WTC11 (cell line): ENCODE data around the gene ZNRF2. TPM values are rescaled to one million over a fixed set of nuclear protein-coding genes. Genes with fewer than 3 reads are reported as not detected.

ENCODE experiments used
- ATAC-seq: fragments of 200-7000 bp; cut with Tn5 transposase; 2 replicates; pipeline ENCODE4 v1.10.0; 2021; ENCODE audit warnings: mild to moderate bottlenecking, moderate library complexity
- CTCF ChIA-PET: fragments of 300-600 bp; sonication (Branson Sonifier 250); formaldehyde crosslinking; loops from one replicate; lab custom pipeline; 2021; ENCODE audit warnings: antibody characterized with exemption; lab: Charles Lee
- POLR2A ChIA-PET: fragments of 350-600 bp; sonication (Branson Sonifier 250); formaldehyde crosslinking; loops from one replicate; lab custom pipeline; 2021; ENCODE audit warnings: antibody characterized with exemption; lab: Charles Lee
- DNase-seq: peaks from one replicate; pipeline ENCODE4 v3.0.0; 2021; ENCODE audit warnings: low spot score
- H3K27ac Mint-ChIP-seq: 2 replicates; pipeline ENCODE4 v1.8.0; 2021; ENCODE audit warnings: mixed read lengths
- H3K27me3 Mint-ChIP-seq: 2 replicates; pipeline ENCODE4 v1.8.0; 2021; ENCODE audit warnings: low read depth, mild to moderate bottlenecking, moderate library complexity, mixed read lengths
- H3K36me3 Mint-ChIP-seq: 2 replicates; pipeline ENCODE4 v1.8.0; 2021; ENCODE audit warnings: mixed read lengths
- H3K4me1 Mint-ChIP-seq: 2 replicates; pipeline ENCODE4 v1.8.0; 2022; ENCODE audit warnings: mixed read lengths
- H3K4me3 Mint-ChIP-seq: 2 replicates; pipeline ENCODE4 v1.8.0; 2021; ENCODE audit warnings: mild to moderate bottlenecking, moderate library complexity, mixed read lengths
- H3K9me3 Mint-ChIP-seq: 2 replicates; pipeline ENCODE4 v1.8.0; 2021; ENCODE audit warnings: mixed read lengths
- ATF1 ChIP-seq: sonication (generic); formaldehyde crosslinking; IDR thresholded peaks from 2 replicates; pipeline ENCODE4 v1.8.1; 2023; ENCODE audit warnings: mild to moderate bottlenecking, moderate library complexity, missing genetic modification reagents
- FOXJ3 ChIP-seq: sonication (generic); formaldehyde crosslinking; IDR thresholded peaks from 2 replicates; pipeline ENCODE4 v1.9.0; 2021; ENCODE audit warnings: missing genetic modification reagents, mild to moderate bottlenecking, borderline replicate concordance
- FOXK1 ChIP-seq: sonication (generic); formaldehyde crosslinking; IDR thresholded peaks from 2 replicates; pipeline ENCODE4 v1.8.0; 2022; ENCODE audit warnings: mild to moderate bottlenecking, moderate library complexity, missing genetic modification reagents
- GTF2I ChIP-seq: fragments of 250-450 bp; sonication (Bioruptor Pico); conservative IDR thresholded peaks from 2 replicates; pipeline ENCODE4 v1.4.0; 2021; ENCODE audit warnings: mild to moderate bottlenecking
- HMGA2 ChIP-seq: fragments of 250-450 bp; sonication (Bioruptor Pico); IDR thresholded peaks from 2 replicates; pipeline ENCODE4 v1.4.0; 2021; ENCODE audit warnings: mild to moderate bottlenecking, moderate library complexity
- SMAD3 ChIP-seq: sonication (generic); formaldehyde crosslinking; IDR thresholded peaks from 2 replicates; pipeline ENCODE4 v1.8.0; 2022; ENCODE audit warnings: missing genetic modification reagents, mild to moderate bottlenecking, borderline replicate concordance
- SMAD4 ChIP-seq: sonication (generic); formaldehyde crosslinking; IDR thresholded peaks from 2 replicates; pipeline ENCODE4 v1.8.0; 2022; ENCODE audit warnings: mild to moderate bottlenecking, missing genetic modification reagents
- TP53 ChIP-seq: sonication (generic); formaldehyde crosslinking; IDR thresholded peaks from 2 replicates; pipeline ENCODE4 v1.8.1; 2023; ENCODE audit warnings: mild to moderate bottlenecking, missing genetic modification reagents
- ZNF232 ChIP-seq: sonication (generic); formaldehyde crosslinking; IDR thresholded peaks from 2 replicates; pipeline ENCODE4 v1.8.0; 2022; ENCODE audit warnings: mild to moderate bottlenecking, missing genetic modification reagents
- ZNF263 ChIP-seq: sonication (generic); formaldehyde crosslinking; IDR thresholded peaks from 2 replicates; pipeline ENCODE4 v1.8.1; 2022; ENCODE audit warnings: low read depth, mild to moderate bottlenecking, moderate library complexity, missing genetic modification reagents
- total RNA-seq: library from RNA; stranded (reverse); gene quantifications from 3 replicates; pipeline ENCODE4 v1.2.3, GENCODE V29; 2021
- TF ChIP-seq, protein P1 (sequence below): sonication (generic); formaldehyde crosslinking; IDR thresholded peaks from 2 replicates; pipeline ENCODE4 v1.8.1; 2023; ENCODE audit warnings: mild to moderate bottlenecking, missing genetic modification reagents, borderline replicate concordance
- TF ChIP-seq, protein P2 (sequence below): sonication (generic); formaldehyde crosslinking; IDR thresholded peaks from 2 replicates; pipeline ENCODE4 v1.8.1; 2023; ENCODE audit warnings: mild to moderate bottlenecking, missing genetic modification reagents, moderate library complexity
- TF ChIP-seq, protein P3 (sequence below): sonication (generic); formaldehyde crosslinking; IDR thresholded peaks from 2 replicates; pipeline ENCODE4 v1.8.0; 2022; ENCODE audit warnings: missing genetic modification reagents
- TF ChIP-seq, protein P4 (sequence below): sonication (generic); formaldehyde crosslinking; IDR thresholded peaks from 2 replicates; pipeline ENCODE4 v1.8.1; 2023; ENCODE audit warnings: mild to moderate bottlenecking, missing genetic modification reagents, moderate library complexity
- TF ChIP-seq, protein P5 (sequence below): sonication (generic); formaldehyde crosslinking; IDR thresholded peaks from 2 replicates; pipeline ENCODE4 v1.8.0; 2022; ENCODE audit warnings: mild to moderate bottlenecking, missing genetic modification reagents
- TF ChIP-seq, protein P6 (sequence below): sonication (generic); formaldehyde crosslinking; IDR thresholded peaks from 2 replicates; pipeline ENCODE4 v1.8.1; 2022; ENCODE audit warnings: low read depth, missing genetic modification reagents, borderline replicate concordance
- TF ChIP-seq, protein P7 (sequence below): sonication (generic); formaldehyde crosslinking; IDR thresholded peaks from 2 replicates; pipeline ENCODE4 v1.8.0; 2022; ENCODE audit warnings: mild to moderate bottlenecking, missing genetic modification reagents
- TF ChIP-seq, protein P8 (sequence below): sonication (generic); formaldehyde crosslinking; IDR thresholded peaks from 2 replicates; pipeline ENCODE4 v1.8.1; 2022; ENCODE audit warnings: mild to moderate bottlenecking, missing genetic modification reagents, moderate library complexity, borderline replicate concordance

Gene ZNRF2
- total RNA-seq, 1 experiment from 2014 or later = 18.2 TPM

DNA sequence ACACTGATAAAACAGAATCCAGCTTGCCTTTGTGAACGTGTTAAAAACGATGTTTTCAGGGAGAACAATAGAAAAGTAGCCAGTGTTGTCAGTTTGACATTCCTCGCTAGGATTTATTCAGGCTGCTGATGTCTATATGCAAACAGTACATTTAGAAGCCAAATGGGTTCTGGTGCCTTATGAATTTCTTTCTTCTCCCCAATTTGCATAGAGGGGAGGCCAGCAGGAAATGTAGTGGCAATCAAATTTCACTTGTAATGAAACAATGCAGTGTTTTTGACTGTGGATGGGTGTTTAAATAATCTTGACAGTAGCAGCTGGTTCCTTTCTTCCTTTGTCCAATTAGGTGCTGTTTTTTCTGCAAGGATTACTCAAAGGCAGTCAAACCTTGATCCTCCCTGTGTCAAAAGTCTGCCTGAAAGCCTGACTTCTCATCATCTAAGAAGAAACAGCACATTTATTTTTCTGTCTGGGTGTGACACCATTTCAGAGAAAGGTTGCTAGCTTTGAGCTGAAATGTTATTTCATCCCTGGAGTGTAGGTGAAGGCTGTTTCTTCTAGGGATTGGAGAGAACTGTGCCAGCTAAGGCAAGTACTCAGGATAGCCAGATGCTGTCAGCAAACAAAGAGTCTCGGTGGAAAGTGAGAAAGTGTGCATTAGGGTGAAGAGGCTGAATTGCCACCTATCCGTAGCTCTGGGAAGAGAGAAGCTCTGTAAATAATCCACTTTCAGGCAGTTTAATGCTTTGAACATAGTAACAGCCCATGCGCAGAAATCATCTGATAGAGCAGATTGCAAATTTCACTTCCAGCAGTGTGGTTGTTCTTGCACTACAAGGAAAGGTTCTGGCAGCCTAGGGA, 36.6 kb upstream of the ZNRF2 start:
- Mint-ChIP-seq H3K4me1 (peaks cover 12% of the 10 kb centered on the region), H3K36me3 (no peaks in the 10 kb centered on the region), H3K27ac (no peak overlapping the region), H3K27me3 (no peaks in the 10 kb centered on the region), H3K4me3 (no peak overlapping the region), H3K9me3 (no peaks in the 10 kb centered on the region)
- ATAC-seq (no peak), DNase-seq (no peak)
- POLR2A ChIA-PET = no interaction called here
- CTCF ChIA-PET = no interaction called here
- TF ChIP-seq SMAD4 (CRISPR knock-in tag) (no peak), TP53 (no peak), ZNF232 (CRISPR knock-in tag) (no peak)
- TF ChIP-seq, protein P1, sequence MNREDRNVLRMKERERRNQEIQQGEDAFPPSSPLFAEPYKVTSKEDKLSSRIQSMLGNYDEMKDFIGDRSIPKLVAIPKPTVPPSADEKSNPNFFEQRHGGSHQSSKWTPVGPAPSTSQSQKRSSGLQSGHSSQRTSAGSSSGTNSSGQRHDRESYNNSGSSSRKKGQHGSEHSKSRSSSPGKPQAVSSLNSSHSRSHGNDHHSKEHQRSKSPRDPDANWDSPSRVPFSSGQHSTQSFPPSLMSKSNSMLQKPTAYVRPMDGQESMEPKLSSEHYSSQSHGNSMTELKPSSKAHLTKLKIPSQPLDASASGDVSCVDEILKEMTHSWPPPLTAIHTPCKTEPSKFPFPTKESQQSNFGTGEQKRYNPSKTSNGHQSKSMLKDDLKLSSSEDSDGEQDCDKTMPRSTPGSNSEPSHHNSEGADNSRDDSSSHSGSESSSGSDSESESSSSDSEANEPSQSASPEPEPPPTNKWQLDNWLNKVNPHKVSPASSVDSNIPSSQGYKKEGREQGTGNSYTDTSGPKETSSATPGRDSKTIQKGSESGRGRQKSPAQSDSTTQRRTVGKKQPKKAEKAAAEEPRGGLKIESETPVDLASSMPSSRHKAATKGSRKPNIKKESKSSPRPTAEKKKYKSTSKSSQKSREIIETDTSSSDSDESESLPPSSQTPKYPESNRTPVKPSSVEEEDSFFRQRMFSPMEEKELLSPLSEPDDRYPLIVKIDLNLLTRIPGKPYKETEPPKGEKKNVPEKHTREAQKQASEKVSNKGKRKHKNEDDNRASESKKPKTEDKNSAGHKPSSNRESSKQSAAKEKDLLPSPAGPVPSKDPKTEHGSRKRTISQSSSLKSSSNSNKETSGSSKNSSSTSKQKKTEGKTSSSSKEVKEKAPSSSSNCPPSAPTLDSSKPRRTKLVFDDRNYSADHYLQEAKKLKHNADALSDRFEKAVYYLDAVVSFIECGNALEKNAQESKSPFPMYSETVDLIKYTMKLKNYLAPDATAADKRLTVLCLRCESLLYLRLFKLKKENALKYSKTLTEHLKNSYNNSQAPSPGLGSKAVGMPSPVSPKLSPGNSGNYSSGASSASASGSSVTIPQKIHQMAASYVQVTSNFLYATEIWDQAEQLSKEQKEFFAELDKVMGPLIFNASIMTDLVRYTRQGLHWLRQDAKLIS = no peak

DNA sequence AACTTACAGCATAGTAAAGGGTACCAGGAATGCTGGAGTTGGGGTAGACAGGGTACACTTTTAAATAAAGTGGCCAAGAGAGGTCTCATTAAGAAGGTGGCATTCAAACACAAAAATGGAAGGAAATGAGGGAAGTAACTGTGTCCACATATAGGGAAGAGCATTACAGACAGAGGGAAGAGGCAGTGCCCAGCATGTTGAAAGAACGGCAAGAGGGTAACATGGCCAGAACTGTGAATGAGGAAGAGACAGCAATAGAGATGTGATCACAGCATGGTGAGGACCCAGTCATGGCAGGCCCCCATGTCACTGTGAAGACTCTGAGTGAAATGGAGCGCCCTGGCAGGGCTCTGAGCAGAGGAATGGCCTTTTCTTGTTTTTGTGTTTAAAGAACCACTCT, 35.1 kb upstream of the ZNRF2 start:
- Mint-ChIP-seq H3K27ac (no peak overlapping the region), H3K4me3 (no peak overlapping the region), H3K27me3 (no peaks in the 10 kb centered on the region), H3K9me3 (no peaks in the 10 kb centered on the region), H3K36me3 (no peaks in the 10 kb centered on the region), H3K4me1 (peaks cover 12% of the 10 kb centered on the region)
- ChIA-PET POLR2A (no interaction called here), CTCF (no interaction called here)
- DNase-seq = no peak
- ATAC-seq = no peak
- TF ChIP-seq GTF2I (no peak), HMGA2 (no peak), ZNF263 (CRISPR knock-in tag) (no peak), ATF1 (CRISPR knock-in tag) (no peak), SMAD3 (CRISPR knock-in tag) (no peak), FOXJ3 (CRISPR knock-in tag) (no peak), FOXK1 (CRISPR knock-in tag) (no peak)
- TF ChIP-seq, protein P2, sequence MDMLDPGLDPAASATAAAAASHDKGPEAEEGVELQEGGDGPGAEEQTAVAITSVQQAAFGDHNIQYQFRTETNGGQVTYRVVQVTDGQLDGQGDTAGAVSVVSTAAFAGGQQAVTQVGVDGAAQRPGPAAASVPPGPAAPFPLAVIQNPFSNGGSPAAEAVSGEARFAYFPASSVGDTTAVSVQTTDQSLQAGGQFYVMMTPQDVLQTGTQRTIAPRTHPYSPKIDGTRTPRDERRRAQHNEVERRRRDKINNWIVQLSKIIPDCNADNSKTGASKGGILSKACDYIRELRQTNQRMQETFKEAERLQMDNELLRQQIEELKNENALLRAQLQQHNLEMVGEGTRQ (CRISPR knock-in tag) = no peak
- TF ChIP-seq, protein P3, sequence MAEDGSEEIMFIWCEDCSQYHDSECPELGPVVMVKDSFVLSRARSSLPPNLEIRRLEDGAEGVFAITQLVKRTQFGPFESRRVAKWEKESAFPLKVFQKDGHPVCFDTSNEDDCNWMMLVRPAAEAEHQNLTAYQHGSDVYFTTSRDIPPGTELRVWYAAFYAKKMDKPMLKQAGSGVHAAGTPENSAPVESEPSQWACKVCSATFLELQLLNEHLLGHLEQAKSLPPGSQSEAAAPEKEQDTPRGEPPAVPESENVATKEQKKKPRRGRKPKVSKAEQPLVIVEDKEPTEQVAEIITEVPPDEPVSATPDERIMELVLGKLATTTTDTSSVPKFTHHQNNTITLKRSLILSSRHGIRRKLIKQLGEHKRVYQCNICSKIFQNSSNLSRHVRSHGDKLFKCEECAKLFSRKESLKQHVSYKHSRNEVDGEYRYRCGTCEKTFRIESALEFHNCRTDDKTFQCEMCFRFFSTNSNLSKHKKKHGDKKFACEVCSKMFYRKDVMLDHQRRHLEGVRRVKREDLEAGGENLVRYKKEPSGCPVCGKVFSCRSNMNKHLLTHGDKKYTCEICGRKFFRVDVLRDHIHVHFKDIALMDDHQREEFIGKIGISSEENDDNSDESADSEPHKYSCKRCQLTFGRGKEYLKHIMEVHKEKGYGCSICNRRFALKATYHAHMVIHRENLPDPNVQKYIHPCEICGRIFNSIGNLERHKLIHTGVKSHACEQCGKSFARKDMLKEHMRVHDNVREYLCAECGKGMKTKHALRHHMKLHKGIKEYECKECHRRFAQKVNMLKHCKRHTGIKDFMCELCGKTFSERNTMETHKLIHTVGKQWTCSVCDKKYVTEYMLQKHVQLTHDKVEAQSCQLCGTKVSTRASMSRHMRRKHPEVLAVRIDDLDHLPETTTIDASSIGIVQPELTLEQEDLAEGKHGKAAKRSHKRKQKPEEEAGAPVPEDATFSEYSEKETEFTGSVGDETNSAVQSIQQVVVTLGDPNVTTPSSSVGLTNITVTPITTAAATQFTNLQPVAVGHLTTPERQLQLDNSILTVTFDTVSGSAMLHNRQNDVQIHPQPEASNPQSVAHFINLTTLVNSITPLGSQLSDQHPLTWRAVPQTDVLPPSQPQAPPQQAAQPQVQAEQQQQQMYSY (CRISPR knock-in tag) = no peak
- TF ChIP-seq, protein P4, sequence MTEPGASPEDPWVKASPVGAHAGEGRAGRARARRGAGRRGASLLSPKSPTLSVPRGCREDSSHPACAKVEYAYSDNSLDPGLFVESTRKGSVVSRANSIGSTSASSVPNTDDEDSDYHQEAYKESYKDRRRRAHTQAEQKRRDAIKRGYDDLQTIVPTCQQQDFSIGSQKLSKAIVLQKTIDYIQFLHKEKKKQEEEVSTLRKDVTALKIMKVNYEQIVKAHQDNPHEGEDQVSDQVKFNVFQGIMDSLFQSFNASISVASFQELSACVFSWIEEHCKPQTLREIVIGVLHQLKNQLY = no peak
- TF ChIP-seq, protein P5, sequence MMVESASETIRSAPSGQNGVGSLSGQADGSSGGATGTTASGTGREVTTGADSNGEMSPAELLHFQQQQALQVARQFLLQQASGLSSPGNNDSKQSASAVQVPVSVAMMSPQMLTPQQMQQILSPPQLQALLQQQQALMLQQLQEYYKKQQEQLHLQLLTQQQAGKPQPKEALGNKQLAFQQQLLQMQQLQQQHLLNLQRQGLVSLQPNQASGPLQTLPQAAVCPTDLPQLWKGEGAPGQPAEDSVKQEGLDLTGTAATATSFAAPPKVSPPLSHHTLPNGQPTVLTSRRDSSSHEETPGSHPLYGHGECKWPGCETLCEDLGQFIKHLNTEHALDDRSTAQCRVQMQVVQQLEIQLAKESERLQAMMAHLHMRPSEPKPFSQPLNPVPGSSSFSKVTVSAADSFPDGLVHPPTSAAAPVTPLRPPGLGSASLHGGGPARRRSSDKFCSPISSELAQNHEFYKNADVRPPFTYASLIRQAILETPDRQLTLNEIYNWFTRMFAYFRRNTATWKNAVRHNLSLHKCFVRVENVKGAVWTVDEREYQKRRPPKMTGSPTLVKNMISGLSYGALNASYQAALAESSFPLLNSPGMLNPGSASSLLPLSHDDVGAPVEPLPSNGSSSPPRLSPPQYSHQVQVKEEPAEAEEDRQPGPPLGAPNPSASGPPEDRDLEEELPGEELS = no peak
- TF ChIP-seq, protein P6, sequence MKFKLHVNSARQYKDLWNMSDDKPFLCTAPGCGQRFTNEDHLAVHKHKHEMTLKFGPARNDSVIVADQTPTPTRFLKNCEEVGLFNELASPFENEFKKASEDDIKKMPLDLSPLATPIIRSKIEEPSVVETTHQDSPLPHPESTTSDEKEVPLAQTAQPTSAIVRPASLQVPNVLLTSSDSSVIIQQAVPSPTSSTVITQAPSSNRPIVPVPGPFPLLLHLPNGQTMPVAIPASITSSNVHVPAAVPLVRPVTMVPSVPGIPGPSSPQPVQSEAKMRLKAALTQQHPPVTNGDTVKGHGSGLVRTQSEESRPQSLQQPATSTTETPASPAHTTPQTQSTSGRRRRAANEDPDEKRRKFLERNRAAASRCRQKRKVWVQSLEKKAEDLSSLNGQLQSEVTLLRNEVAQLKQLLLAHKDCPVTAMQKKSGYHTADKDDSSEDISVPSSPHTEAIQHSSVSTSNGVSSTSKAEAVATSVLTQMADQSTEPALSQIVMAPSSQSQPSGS (CRISPR knock-in tag) = no peak
- TF ChIP-seq, protein P7, sequence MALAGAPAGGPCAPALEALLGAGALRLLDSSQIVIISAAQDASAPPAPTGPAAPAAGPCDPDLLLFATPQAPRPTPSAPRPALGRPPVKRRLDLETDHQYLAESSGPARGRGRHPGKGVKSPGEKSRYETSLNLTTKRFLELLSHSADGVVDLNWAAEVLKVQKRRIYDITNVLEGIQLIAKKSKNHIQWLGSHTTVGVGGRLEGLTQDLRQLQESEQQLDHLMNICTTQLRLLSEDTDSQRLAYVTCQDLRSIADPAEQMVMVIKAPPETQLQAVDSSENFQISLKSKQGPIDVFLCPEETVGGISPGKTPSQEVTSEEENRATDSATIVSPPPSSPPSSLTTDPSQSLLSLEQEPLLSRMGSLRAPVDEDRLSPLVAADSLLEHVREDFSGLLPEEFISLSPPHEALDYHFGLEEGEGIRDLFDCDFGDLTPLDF = no peak
- TF ChIP-seq, protein P8, sequence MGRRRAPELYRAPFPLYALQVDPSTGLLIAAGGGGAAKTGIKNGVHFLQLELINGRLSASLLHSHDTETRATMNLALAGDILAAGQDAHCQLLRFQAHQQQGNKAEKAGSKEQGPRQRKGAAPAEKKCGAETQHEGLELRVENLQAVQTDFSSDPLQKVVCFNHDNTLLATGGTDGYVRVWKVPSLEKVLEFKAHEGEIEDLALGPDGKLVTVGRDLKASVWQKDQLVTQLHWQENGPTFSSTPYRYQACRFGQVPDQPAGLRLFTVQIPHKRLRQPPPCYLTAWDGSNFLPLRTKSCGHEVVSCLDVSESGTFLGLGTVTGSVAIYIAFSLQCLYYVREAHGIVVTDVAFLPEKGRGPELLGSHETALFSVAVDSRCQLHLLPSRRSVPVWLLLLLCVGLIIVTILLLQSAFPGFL (CRISPR knock-in tag) = no peak
